Measurements from ENCODE around the gene MSRB1.

GRCh38 chr16:1974157-1975070, 31.4 kb upstream of the MSRB1 start:
- no peak for TF ChIP-seq EZH2 (IDR thresholded peaks at IDR 0.05; ENCODE audit: borderline replicate concordance, insufficient read depth, low read depth, low read length, poor library complexity, severe bottlenecking)
- TF ChIP-seq, protein P1, sequence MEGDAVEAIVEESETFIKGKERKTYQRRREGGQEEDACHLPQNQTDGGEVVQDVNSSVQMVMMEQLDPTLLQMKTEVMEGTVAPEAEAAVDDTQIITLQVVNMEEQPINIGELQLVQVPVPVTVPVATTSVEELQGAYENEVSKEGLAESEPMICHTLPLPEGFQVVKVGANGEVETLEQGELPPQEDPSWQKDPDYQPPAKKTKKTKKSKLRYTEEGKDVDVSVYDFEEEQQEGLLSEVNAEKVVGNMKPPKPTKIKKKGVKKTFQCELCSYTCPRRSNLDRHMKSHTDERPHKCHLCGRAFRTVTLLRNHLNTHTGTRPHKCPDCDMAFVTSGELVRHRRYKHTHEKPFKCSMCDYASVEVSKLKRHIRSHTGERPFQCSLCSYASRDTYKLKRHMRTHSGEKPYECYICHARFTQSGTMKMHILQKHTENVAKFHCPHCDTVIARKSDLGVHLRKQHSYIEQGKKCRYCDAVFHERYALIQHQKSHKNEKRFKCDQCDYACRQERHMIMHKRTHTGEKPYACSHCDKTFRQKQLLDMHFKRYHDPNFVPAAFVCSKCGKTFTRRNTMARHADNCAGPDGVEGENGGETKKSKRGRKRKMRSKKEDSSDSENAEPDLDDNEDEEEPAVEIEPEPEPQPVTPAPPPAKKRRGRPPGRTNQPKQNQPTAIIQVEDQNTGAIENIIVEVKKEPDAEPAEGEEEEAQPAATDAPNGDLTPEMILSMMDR (IDR thresholded peaks at IDR 0.05): no peak
